ENCODE data around the gene VKORC1. TPM values are rescaled to one million over a fixed set of nuclear protein-coding genes. Genes with fewer than 3 reads are reported as not detected.

The VKORC1 gene
- total and polyA plus RNA-seq, 4 donors, result 29.9 to 519 (median 263) TPM

- peak; percentile 73 for TF ChIP-seq REST (IDR thresholded peaks at IDR 0.05)
- TF ChIP-seq RXRA (IDR thresholded peaks at IDR 0.05), result peak; percentile 84 to 95
These were observed 23.0 kb upstream of the VKORC1 start, which contains the start of gene KAT8 (continued) for GRCh38 chr16:31117384-31118222.

- Histone ChIP-seq H3K4me1 (ENCODE audit: control insufficient read depth in 4 of 4, insufficient read depth in 4 of 4, low read length in 3 of 4) (peaks cover 29 to 64% (median 45%) of the 10 kb centered on the region in 4 donors), H3K27ac (ENCODE audit: low read depth in 1 of 2, low read length in 2 of 2) (peak overlapping the region; percentile 67 to 84), H3K4me3 (ENCODE audit: low read depth in 1 of 3, low read length in 3 of 3) (no peak overlapping the region), H3K9me3 (ENCODE audit: control insufficient read depth in 4 of 4, low read length in 3 of 4) (no peaks in the 10 kb centered on the region), H3K27me3 (ENCODE audit: control insufficient read depth in 4 of 4, insufficient read depth in 4 of 4, low read length in 3 of 4) (no peaks in the 10 kb centered on the region), H3K9ac (ENCODE audit: low read depth in 1 of 2, low read length in 2 of 2) (no peak overlapping the region), H3K36me3 (ENCODE audit: control insufficient read depth in 4 of 4, insufficient read depth in 3 of 4, low read depth in 1 of 4, low read length in 3 of 4) (peaks cover 0 to 10% (median 6%) of the 10 kb centered on the region in 4 donors)
- no peak for TF ChIP-seq CTCF (IDR thresholded peaks at IDR 0.05; ENCODE audit: low read depth, low read length, missing input control)
- no peak for TF ChIP-seq FOXA2 (IDR thresholded peaks at IDR 0.05)
- 60% methylated on average over 8 of the region's 8 CpGs for WGBS
- DNase-seq (ENCODE audit: low spot score), result no peak
These were observed 19.9 kb upstream of the VKORC1 start for GRCh38 chr16:31114468-31114867.

GRCh38 chr16:31113121-31114120 lies 18.8 kb upstream of the VKORC1 start:
- Histone ChIP-seq H3K9ac (ENCODE audit: low read depth in 1 of 2, low read length in 2 of 2) (peak overlapping the region; percentile 22 to 45), H3K27me3 (ENCODE audit: control insufficient read depth in 4 of 4, insufficient read depth in 4 of 4, low read length in 3 of 4) (no peaks in the 10 kb centered on the region), H3K4me3 (ENCODE audit: low read depth in 1 of 3, low read length in 3 of 3) (no peak overlapping the region), H3K36me3 (ENCODE audit: control insufficient read depth in 4 of 4, insufficient read depth in 3 of 4, low read depth in 1 of 4, low read length in 3 of 4) (peaks cover 0 to 10% (median 6%) of the 10 kb centered on the region in 4 donors), H3K4me1 (ENCODE audit: control insufficient read depth in 4 of 4, insufficient read depth in 4 of 4, low read length in 3 of 4) (peaks cover 28 to 65% (median 48%) of the 10 kb centered on the region in 4 donors), H3K9me3 (ENCODE audit: control insufficient read depth in 4 of 4, low read length in 3 of 4) (no peaks in the 10 kb centered on the region), H3K27ac (ENCODE audit: low read depth in 1 of 2, low read length in 2 of 2) (peak overlapping the region; percentile 67 to 84)
- WGBS, result 60% methylated on average over 5 of the region's 5 CpGs
- DNase-seq (ENCODE audit: low spot score), result no peak
- TF ChIP-seq RXRA (IDR thresholded peaks at IDR 0.05) (peak; percentile 45 to 67), SP1 (IDR thresholded peaks at IDR 0.05) (peak; percentile 67), FOXA2 (IDR thresholded peaks at IDR 0.05) (no peak), ZBTB33 (IDR thresholded peaks at IDR 0.05) (no peak), ATF3 (IDR thresholded peaks at IDR 0.05) (no peak), CTCF (IDR thresholded peaks at IDR 0.05; ENCODE audit: low read depth, low read length, missing input control) (no peak), GABPA (IDR thresholded peaks at IDR 0.05 in 1 of 2, conservative IDR thresholded peaks at IDR 0.05 in 1 of 2) (peak in 1 of 2 donors; percentile 72), REST (IDR thresholded peaks at IDR 0.05) (no peak), EGR1 (IDR thresholded peaks at IDR 0.05; ENCODE audit: low read depth in 2 of 2) (peak in 1 of 2 donors; percentile 36)

Data from liver (tissue), 9 donors.